Liver (tissue), 9 donors: ENCODE results near the gene ACVR2B. TPM values are rescaled to one million over a fixed set of nuclear protein-coding genes. Genes with fewer than 3 reads are reported as not detected.
"Not testable (repeated sequence)": the region's sequence is repeated elsewhere in the genome, so short reads cannot be mapped to it uniquely, and the experiment has no call there.

ENCODE experiments used
- DNase-seq: peaks from one replicate; pipeline ENCODE4 v3.0.0-alpha.2; 2017; ENCODE audit warnings: low spot score
- H3K27ac ChIP-seq, 2 donors: one replicate each; pipeline ENCODE4 v1.7.0; 2013; ENCODE audit warnings: inconsistent platforms in 2 of 2, low read length in 2 of 2, control low read depth in 1 of 2, low read depth in 1 of 2, mild to moderate bottlenecking in 1 of 2
- H3K27me3 ChIP-seq, 4 donors: one replicate each; pipeline versions ENCODE4 v1.6.1 to v1.7.0; 2013; ENCODE audit warnings: low read length in 3 of 4, inconsistent platforms in 1 of 4, mild to moderate bottlenecking in 1 of 4, moderate library complexity in 1 of 4; ENCODE audit not compliant: control insufficient read depth in 4 of 4, insufficient read depth in 4 of 4
- H3K36me3 ChIP-seq, 4 donors: one replicate each; pipeline versions ENCODE4 v1.6.1 to v1.7.0; 2013; ENCODE audit warnings: low read length in 3 of 4, mild to moderate bottlenecking in 3 of 4, low read depth in 1 of 4, moderate library complexity in 1 of 4; ENCODE audit not compliant: control insufficient read depth in 4 of 4, insufficient read depth in 3 of 4
- H3K4me1 ChIP-seq, 4 donors: one replicate each; pipeline versions ENCODE4 v1.6.1 to v1.7.0; 2013; ENCODE audit warnings: low read length in 3 of 4, mild to moderate bottlenecking in 3 of 4, moderate library complexity in 1 of 4; ENCODE audit not compliant: control insufficient read depth in 4 of 4, insufficient read depth in 4 of 4
- H3K4me3 ChIP-seq, 3 donors: one replicate each; pipeline versions ENCODE4 v1.6.1 to v1.7.0; 2013; ENCODE audit warnings: low read length in 3 of 3, control low read depth in 1 of 3, low read depth in 1 of 3, mild to moderate bottlenecking in 1 of 3
- H3K9ac ChIP-seq, 2 donors: one replicate each; pipeline ENCODE4 v1.7.0; 2013; ENCODE audit warnings: low read length in 2 of 2, mild to moderate bottlenecking in 2 of 2, moderate library complexity in 2 of 2, control low read depth in 1 of 2, low read depth in 1 of 2
- H3K9me3 ChIP-seq, 4 donors: one replicate each; pipeline versions ENCODE4 v1.6.1 to v1.7.0; 2013; ENCODE audit warnings: low read length in 3 of 4; ENCODE audit not compliant: control insufficient read depth in 4 of 4
- FOXA1 ChIP-seq: IDR thresholded peaks from 2 replicates; pipeline ENCODE4 v1.6.1; 2016; ENCODE audit warnings: antibody characterized with exemption
- FOXA2 ChIP-seq: IDR thresholded peaks from 2 replicates; pipeline ENCODE4 v1.6.1; 2016; ENCODE audit warnings: antibody characterized with exemption
- GABPA ChIP-seq, 2 donors: IDR thresholded peaks in 1 of 2; conservative IDR thresholded peaks in 1 of 2; 2 replicates each; pipeline ENCODE4 v1.6.1; 2016; ENCODE audit warnings: antibody characterized with exemption in 2 of 2, mild to moderate bottlenecking in 1 of 2, moderate library complexity in 1 of 2
- HNF4A ChIP-seq, 2 donors: conservative IDR thresholded peaks; 2 replicates each; pipeline ENCODE4 v1.6.1; 2016; ENCODE audit warnings: antibody characterized with exemption in 2 of 2, mild to moderate bottlenecking in 2 of 2
- HNF4G ChIP-seq: IDR thresholded peaks from 2 replicates; pipeline ENCODE4 v1.6.1; 2016; ENCODE audit warnings: antibody characterized with exemption
- JUND ChIP-seq, 2 donors: IDR thresholded peaks; 2 replicates each; pipeline ENCODE4 v1.6.1; 2016; ENCODE audit warnings: antibody characterized with exemption in 2 of 2
- MAX ChIP-seq: IDR thresholded peaks from 2 replicates; pipeline ENCODE4 v1.6.1; 2016; ENCODE audit warnings: antibody characterized with exemption
- NR2F2 ChIP-seq: IDR thresholded peaks from 2 replicates; pipeline ENCODE4 v1.6.1; 2016; ENCODE audit warnings: antibody characterized with exemption
- REST ChIP-seq: IDR thresholded peaks from 2 replicates; pipeline ENCODE4 v1.6.1; 2016; ENCODE audit warnings: antibody characterized with exemption, mild to moderate bottlenecking
- RXRA ChIP-seq, 2 donors: IDR thresholded peaks; 2 replicates each; pipeline ENCODE4 v1.6.1; 2017 to 2018; ENCODE audit warnings: antibody characterized with exemption in 2 of 2, mild to moderate bottlenecking in 1 of 2
- TAF1 ChIP-seq: conservative IDR thresholded peaks from 2 replicates; pipeline ENCODE4 v1.6.1; 2016; ENCODE audit warnings: antibody characterized with exemption, mild to moderate bottlenecking
- YY1 ChIP-seq: IDR thresholded peaks from 2 replicates; pipeline ENCODE4 v1.6.1; 2016; ENCODE audit warnings: antibody characterized with exemption, mild to moderate bottlenecking
- WGBS: extraction: QIAGEN DNeasy Blood & Tissue Kit; methylation state at CpG from one replicate; pipeline ENCODE4 v1.1.7; 2013; 5-methylcytosine and 5-hydroxymethylcytosine counted together
- polyA plus RNA-seq, 2 donors: library from polyadenylated mRNA; stranded (reverse) in 1 of 2; unstranded in 1 of 2; fragments of 200-250 nt in 1 of 2; fragments of >200 nt in 1 of 2; fragmentation: Nextera tagmentation in 1 of 2; extraction: Ambion mirVana in 1 of 2; gene quantifications; one replicate each; pipeline versions ENCODE4 v1.2.1 to v1.2.3, GENCODE V29; 2013 to 2015
- total RNA-seq, 2 donors: library from RNA; depleted of rRNA; stranded (reverse); fragments of >200 nt; gene quantifications; one replicate each; pipeline ENCODE4 v1.2.3, GENCODE V29; 2014
- TF ChIP-seq, protein P1 (sequence below): fragments of 150-350 bp; IDR thresholded peaks from 2 replicates; pipeline ENCODE4 v1.5.1; 2017; ENCODE audit warnings: improper control_type of control experiment, low read depth, low read length; ENCODE audit not compliant: missing input control
- donor health status: healthy.
- donor health status: healthy.
- donor health status: healthy.
- donor health status: healthy.
- donor health status: healthy.

Gene ACVR2B
- total and polyA plus RNA-seq, 4 donors: 1.2 to 7.4 (median 4.7) TPM

- not testable (repeated sequence) for H3K9me3 ChIP-seq, H3K4me3 ChIP-seq, H3K27me3 ChIP-seq, H3K9ac ChIP-seq, H3K27ac ChIP-seq, H3K36me3 ChIP-seq, H3K4me1 ChIP-seq, DNase-seq
- TF ChIP-seq RXRA (IDR thresholded peaks at IDR 0.05) (peak in 1 of 2 donors; percentile 69), JUND (IDR thresholded peaks at IDR 0.05) (peak in 1 of 2 donors; percentile 24), MAX (peak; percentile 33), YY1 (peak; percentile 42), HNF4A (conservative IDR thresholded peaks at IDR 0.05) (peak in 1 of 2 donors; percentile 86)
- 56% methylated on average over 4 of the region's 4 CpGs for WGBS
Measured at GRCh38 chr3:38443205-38443604, 10.5 kb upstream of the ACVR2B start.

DNA sequence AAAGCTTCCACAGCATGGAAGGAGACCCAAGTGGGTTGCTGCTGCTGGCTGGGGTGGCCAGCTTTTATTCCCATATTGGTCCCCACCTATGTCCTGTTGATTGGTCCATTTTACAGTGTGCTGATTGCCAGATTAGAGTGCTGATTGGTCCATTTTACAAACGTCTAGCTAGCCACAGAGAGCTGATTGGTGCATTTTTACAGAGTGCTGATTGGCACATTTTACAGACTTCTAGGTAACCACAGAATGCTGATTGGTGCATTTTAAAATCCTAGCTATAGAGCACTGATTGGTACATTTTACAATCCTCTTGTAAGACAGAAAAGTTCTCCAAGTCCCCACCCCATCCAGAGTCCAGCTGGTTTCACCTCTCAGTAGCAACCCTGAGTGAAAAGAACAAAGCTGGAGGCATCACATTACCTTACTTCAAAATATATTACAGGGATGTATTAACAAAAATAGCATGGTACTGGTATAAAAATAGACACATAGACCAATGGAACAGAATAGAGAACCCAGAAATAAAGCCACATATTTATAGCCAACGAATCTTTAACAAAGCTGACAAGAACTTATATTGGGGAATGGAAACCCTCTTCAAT is 7.5 kb upstream of the ACVR2B start:
- H3K27me3 ChIP-seq: no peaks in the 10 kb centered on the region
- no peak overlapping the region for H3K4me3 ChIP-seq
- H3K27ac ChIP-seq: no peak overlapping the region
- no peaks in the 10 kb centered on the region for H3K36me3 ChIP-seq
- 85% methylated on average over 2 of the region's 2 CpGs for WGBS
- TF ChIP-seq JUND (IDR thresholded peaks at IDR 0.05): no peak
- TF ChIP-seq GABPA (IDR thresholded peaks at IDR 0.05 in 1 of 2, conservative IDR thresholded peaks at IDR 0.05 in 1 of 2): no peak
- TF ChIP-seq, protein P1, sequence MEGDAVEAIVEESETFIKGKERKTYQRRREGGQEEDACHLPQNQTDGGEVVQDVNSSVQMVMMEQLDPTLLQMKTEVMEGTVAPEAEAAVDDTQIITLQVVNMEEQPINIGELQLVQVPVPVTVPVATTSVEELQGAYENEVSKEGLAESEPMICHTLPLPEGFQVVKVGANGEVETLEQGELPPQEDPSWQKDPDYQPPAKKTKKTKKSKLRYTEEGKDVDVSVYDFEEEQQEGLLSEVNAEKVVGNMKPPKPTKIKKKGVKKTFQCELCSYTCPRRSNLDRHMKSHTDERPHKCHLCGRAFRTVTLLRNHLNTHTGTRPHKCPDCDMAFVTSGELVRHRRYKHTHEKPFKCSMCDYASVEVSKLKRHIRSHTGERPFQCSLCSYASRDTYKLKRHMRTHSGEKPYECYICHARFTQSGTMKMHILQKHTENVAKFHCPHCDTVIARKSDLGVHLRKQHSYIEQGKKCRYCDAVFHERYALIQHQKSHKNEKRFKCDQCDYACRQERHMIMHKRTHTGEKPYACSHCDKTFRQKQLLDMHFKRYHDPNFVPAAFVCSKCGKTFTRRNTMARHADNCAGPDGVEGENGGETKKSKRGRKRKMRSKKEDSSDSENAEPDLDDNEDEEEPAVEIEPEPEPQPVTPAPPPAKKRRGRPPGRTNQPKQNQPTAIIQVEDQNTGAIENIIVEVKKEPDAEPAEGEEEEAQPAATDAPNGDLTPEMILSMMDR: no peak
- no peak for TF ChIP-seq TAF1
- TF ChIP-seq REST: no peak
- TF ChIP-seq NR2F2: no peak
- no peak for TF ChIP-seq FOXA2
- TF ChIP-seq MAX: no peak
- H3K9ac ChIP-seq: no peak overlapping the region
- no peak for DNase-seq
- peaks cover 0 to 1% (median 0%) of the 10 kb centered on the region in 4 donors for H3K4me1 ChIP-seq
- no peaks in the 10 kb centered on the region for H3K9me3 ChIP-seq

DNA sequence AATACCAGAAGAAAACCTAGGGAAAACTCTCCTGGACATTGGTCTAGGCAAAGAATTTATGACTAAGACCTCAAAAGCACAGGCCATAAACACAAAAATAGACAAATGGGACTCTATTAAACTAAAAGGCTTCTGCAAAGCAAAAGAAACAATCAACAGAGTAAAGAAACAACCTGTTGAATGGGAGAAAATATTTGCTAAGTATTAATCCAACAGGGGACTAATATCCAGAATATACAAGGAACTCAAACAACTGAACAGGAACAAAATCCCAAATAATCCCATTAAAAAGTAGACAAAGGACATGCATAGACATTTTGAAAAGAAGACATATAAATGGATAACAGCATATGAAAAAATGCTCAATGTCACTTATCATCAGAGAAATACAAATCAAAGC is 6.9 kb upstream of the ACVR2B start:
- Histone ChIP-seq H3K27ac (no peak overlapping the region), H3K27me3 (no peaks in the 10 kb centered on the region), H3K36me3 (no peaks in the 10 kb centered on the region), H3K4me3 (no peak overlapping the region), H3K9me3 (no peaks in the 10 kb centered on the region), H3K4me1 (peaks cover 0 to 1% (median 0%) of the 10 kb centered on the region in 4 donors), H3K9ac (no peak overlapping the region)
- no peak for DNase-seq
- TF ChIP-seq HNF4G (no peak), MAX (no peak), REST (no peak), RXRA (IDR thresholded peaks at IDR 0.05) (no peak), TAF1 (no peak), FOXA1 (no peak), HNF4A (conservative IDR thresholded peaks at IDR 0.05) (no peak)
